HCEC 1CT (cell line): Measurements from ENCODE around the gene VEGFD.

ENCODE experiments used
- DNase-seq: peaks from one replicate; pipeline ENCODE4 v3.0.0-alpha.2; 2017

VEGFD gene, protein sequence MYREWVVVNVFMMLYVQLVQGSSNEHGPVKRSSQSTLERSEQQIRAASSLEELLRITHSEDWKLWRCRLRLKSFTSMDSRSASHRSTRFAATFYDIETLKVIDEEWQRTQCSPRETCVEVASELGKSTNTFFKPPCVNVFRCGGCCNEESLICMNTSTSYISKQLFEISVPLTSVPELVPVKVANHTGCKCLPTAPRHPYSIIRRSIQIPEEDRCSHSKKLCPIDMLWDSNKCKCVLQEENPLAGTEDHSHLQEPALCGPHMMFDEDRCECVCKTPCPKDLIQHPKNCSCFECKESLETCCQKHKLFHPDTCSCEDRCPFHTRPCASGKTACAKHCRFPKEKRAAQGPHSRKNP

DNA sequence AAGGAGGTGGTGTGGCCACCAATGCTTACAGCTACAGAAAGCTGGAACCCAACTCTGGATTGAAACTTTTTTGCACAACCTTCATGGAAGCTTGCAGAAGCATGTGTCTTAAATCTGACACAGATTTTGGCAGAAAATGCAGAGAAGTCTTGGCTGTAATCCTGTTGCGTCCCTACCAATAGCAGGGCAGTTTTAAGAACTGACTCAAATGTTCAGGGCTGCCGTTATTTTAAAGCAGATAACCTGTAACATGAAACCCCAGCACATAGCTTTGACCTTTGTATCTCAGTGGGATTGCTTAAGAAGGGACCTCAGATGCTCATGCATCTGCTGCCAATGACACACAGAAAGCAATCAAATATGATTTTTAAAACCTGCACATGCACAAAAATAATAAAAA, at the start of gene VEGFD:
VEGFD (minus strand) TSS at position 110 of the 400 bp plus-strand sequence. CDS start 467 bp downstream, outside the sequence.
- peak; percentile 64 for DNase-seq

DNA sequence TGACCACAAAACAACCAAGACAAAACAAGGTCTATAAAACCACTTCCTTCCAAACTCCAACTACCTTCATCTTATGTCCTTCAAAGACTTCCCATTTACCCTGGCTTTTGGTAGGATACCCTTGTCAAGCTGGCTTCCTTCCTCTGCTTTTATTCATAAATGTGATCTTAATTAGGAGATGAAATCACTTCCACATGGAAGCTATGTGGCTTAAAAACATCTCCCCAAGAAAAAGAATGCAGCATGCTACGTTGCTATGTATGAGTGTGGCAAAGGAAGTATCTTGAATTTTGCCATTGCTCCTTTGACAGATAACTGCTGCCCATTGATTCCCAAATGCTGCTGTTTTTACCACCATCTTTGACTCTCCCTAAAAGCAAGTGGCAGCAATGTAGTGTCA, 46.4 kb upstream of the VEGFD start:
- no peak for DNase-seq

DNA sequence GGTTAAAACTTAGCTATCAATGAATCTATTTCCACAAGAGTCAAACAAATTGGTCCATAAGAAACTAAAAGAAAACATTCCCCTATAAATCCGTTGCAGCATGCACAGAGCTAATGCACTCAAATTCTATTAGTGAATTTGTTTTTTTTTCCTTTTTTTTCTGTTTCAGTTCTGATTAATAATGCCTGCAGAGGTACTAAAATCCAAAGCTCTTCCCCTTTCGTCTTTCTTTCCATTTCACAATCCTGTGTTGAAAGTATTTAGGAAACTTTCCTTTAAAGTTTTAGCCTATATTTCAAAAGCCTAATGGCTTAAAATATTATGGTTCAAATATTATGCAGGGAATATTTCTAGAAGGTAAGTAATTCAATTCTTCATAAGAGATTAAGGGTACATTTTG, 45.9 kb upstream of the VEGFD start:
- DNase-seq: no peak

DNA sequence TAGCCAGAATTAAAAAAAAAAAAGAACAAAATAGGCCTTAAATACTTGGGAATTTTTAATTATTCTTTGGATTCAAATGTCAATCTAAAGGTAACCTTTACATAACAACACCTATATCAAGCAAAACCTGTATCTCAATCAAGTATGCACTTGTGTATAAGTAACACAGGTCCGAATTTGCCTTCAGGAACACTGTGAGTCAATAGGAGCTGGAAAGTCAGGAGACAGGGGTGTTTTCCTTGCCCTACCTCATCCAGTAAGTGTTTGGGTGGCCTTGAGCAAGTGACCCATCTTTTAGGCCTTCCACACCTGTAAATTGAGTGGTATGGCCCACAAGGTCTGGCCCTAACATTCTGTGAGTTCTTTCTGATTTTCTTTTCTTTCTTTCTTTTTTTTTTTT, 40.8 kb upstream of the VEGFD start:
- DNase-seq: no peak

DNA sequence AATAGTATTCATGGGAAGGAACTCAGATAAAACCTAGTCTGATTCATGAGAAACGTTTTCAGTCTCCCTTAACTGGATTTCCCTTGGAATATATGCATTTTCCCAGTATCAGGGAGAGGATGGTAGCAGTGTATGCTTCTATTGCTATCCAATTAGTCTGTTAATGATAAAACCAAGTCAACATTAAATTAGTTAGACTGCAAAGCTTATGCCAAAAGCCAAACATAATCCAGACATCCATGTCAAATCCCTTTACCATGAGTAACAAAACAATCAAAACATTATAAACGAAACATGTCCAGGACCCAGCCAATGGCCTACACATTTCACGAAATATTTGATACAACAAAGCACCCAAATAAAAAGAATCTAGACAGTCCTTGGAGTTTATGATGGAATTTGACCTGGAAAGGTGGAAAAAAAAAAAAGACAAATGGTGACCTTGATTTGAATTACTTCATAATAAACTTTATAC, 34.5 kb upstream of the VEGFD start:
- DNase-seq: no peak

DNA sequence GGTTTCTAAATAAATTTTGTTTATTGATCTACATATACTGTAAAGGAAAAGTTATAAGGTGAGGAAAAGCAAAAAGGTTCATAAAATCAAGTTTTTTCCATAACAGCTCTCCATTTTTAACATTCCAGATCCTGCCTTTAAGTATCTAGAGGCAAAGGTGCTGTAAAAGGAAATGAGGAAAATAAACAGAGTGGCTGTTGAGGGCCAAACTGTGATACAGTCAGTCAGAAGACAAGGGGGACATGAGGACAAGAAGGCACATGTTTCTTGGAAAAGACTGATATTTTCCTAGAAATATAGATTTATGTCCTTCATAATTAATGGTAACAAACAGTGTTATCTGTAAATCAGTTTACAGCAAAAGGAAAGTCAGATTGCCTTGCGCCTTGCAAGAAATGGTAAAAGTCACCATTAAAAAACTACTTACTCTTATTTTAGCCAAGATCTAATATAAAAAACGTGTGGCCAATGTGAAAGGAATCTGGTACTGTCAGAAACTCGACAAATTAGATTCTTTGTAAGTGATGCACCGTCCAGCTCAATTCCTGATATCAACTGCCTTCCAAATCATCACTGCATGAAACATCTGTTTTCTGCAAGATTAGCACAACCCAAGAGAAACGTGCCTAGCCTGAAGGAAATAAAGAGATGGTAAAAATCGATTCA, 34.0 kb upstream of the VEGFD start:
- DNase-seq: peak; percentile 57

DNA sequence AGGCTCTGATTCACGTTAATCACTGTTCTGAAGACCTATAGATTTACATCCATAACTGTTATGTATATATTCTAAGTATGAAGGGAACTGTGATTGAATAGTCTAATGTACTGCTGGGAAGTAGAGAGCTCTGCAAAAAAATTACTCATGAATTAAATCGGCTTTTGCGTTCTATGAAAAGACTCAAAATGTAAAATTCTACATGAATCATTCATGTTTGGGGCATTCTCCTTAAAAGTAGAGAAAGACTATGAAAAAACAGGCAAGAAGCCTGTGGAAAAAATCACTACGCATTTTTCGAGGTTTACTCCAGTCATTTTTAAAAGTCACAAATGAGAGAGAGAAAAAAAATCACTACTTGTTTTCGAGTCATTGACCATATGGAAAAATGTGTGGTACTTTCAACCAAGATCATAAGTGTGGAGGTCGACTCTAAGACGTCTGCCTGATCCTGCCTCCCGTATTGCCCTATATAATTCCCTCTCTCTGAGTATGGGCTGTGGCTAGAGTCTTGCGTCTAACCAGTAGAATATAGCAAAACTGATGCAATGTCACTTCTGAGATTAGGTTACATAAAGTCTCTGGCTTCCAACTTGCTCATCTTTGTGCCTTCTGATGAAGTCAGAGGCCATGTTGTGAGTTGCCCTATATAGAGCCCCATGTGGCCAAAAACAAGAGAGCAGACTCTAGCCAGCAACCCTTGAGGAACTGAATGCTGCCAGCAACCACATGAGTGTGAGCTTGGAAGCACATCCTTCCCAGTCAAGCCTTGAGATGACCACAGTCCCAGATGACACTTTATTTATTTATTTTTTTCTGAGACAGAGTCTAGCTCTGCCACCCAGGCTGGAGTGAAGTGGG, 32.1 kb upstream of the VEGFD start:
- no peak for DNase-seq

DNA sequence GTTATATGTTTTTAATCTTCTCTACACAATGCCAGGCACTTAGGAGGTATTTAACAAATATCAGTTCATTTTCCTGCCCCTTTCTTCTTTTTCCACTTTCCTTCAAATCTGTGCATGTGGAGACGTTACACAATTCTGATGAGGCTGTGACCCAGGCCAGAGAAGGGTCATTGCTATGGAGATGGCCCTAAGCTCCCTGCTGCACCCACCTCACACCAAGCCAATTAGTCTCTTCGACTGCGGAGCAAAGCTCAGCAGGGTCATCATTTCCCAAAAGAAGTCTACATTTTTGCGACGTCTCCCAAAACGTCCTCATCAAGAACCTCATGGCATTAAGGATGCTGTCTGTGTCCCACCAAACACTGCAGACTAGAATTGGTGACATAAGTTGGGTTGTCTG, 28.9 kb upstream of the VEGFD start:
- no peak for DNase-seq

DNA sequence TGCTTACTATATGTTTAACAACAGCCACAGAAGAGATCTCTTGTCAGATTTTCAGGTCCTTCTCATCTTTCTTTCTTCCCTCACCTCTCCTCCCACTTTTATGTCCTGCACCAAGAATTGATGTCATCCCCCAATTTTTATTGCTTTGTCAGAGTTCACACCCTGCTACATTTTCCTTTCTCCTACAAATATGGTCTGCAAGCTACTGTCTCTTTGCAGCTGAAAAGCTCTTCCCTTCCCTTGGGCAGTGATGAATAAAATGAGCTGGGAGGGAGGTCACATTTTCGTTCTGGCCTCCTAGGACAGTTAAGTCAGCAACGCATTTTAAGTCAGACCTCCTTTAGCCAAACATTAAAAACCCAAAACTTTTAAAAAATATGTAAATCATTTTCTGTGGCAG, 26.7 kb upstream of the VEGFD start:
- DNase-seq: no peak

DNA sequence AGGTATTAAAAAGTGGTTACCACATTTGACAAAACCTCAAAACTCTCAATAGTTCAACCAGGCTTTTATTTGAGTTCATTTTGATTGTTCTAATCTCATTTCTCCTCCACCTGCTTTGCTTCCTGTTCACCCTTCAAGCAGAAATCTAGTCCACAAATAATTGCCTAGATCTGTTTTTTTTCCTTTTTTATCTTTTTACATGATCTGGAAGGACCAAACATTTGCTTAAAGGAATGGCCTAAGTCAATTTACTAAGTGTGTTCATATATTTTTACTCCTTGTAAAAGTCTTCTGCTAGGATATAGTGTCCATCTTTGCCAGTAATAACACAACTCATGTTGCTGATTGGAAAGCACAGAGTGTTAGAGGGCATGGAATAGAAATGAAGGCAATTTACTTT, 26.2 kb upstream of the VEGFD start:
- DNase-seq: no peak

DNA sequence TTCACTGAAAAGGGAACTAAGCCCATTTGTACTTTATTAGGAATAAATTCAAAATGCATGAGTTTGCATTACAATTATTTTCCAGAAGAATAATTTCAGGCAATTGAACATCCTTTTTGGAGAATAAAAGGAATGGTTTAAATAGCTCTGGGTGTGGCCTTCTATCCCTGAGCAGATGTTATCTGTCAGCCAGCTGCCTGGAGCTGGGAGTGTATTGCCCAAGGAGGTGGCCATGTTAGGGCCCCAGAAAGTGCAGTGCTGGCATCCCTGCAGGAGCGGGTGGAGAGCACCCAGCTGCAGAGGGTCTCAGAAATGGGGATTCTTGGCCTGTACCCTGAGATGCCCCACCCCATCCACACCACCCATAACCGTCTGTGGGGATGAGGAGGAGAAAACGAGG, 21.6 kb upstream of the VEGFD start:
- no peak for DNase-seq

DNA sequence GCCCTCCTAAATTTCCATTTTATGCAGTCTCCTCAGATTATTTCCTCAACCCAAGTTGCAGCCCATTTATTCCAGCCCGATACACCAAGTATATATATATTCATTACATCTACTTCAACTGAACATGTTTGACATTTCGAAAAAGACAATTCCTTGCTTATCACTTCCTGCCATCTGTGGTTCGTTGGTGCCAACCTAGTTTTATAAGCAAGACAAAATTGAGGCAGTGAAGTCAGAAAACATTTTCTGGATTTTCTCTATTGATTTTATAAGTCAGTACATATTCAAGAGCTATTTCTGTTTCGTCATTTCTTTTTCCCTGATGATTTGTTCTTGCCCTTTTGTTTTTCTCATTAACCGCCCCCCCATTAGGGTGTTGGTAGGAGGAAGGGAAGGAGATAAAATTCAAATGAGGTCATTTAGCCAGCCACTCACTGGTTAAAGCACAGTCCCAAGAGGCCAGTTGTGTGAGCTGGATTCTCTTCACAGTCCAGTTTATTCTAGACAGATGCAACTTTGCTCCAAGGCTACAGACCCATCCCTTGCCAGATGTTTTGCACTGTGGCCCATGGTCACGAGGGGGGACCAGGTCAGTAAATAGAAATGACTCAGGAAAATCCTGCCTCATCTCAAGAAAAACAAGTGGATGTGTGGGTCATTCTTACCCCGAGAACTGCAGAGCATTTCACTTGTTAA, 20.3 kb upstream of the VEGFD start:
- DNase-seq: peak; percentile 7

DNA sequence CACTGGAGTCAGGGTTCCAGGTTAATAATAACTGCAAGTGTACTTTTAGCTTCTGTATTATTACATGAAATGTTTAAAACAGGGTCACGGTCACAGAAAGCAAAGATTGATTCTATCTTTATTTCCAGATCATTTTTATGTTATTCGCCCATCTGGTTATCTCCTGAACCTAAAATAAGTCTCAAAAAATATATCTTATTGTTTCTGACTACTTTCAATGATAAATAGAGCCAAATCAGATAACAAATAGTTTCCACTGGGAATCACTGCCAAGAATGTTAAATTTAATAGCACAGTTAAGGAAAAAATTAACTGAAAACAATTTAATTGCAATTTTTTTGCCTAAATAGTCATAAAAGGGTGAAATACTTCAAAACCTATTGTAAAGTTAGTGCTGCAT, 17.2 kb upstream of the VEGFD start:
- no peak for DNase-seq

DNA sequence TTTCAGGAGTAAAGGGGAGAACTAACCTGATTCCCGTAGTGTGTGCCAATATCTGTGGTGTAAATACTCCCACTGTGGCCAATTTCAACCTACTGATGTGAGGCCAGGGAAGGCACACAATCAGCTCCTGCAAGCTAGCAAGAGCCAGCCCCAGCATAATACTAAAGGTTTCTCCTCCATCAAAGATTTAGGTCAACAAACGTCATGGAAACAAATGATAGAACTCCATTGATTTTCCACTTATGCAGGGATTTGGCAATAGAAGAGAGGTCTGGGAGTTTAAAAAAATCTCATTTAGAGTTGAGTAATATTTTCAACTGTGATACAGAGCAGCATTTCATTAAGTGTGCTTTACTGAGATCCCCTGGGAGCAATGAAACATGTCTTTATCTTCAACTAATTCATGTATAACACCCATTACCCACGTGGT, 15.8 kb upstream of the VEGFD start:
- no peak for DNase-seq

DNA sequence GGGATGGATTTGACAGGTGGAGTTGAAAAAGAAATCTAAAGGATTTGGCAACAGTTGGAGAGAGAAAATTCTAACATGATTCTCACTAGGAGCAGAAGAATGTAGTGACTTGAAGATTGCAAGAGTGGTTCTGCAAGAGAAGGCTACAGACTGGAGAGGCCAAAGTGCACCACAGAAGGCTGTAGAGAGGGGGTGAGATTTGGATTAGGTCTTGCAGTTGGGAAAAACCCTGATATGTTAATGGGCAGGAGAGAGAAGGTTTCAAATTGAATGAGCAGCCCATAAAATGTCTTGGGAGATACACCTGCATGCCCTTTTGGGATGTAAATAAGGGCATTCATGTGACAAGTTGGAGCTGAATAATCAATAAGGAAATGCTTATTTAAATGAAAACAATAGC, 14.7 kb upstream of the VEGFD start:
- DNase-seq: no peak

DNA sequence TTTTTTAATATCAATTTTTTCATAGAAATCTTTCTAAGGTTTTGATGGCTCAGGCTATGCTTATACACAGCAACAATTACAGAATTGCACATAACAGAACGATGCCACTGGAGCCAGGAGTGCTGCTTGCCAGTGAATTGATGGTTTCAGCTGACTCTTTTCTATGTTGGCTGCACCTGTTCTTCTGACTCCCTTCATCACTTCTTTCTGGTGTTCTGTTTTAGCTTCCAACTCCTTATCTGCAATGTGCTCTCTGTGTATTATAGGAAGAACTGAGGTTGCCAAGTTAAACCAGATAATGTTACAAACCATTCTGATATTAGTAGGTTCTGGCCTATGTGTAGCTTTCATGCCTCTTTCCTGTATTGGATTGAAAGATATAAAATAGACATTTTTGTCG, 11.6 kb upstream of the VEGFD start:
- DNase-seq: no peak

DNA sequence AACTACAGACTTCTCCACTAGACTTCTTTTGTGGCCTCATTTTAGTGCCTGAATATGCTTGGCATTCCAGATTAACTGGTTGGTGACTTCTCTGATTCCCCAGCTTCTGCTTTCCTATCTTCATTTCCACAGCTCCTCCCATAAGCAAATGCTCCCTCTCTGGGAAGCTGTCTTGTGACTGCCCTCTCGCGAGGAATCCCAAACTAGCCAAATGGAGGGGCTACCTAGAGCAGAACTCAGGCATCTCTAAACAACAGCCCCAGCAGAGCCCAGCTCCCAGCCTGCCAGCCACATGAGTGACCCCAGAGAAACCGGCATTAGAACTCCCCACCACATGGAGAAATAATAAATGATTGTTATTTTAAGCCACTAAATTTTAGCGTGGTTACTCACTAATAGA, 7.6 kb upstream of the VEGFD start:
- DNase-seq: no peak

DNA sequence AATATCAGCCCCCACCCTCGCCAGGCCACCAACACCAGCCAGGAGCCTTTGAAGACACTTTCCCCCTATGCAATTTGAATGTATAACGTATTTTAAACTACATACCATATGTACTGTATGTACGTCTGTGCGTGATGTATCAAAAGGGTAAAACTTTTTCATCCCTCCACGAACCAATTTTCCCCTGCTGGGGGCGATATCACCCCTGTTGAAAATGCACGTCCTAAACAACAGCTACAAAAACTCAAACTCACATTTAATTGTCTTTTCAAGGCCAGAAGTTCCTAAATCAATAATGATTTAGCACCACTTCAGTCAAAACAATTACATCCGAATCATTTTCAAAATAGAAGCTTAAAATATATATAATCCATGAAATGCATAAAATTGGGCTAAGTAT, 1.4 kb downstream of the VEGFD start:
- DNase-seq: no peak

DNA sequence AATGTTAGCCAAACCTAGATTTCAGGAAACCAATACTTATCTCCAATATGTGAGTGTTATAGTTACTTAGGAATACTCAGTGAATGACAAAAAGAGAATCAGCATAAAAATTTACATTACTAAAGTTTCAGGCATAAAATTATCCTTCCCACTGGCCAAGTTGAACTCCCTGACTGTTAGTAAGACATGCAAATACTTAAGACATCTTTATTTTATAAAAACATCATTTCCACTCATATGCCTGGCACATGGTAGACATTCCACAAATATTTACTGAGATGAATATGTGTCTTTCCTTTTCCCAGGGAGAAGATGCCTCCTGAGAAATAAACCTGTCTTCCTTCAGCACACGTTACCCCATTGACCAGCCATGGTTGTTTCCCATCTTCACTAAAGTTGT, 7.3 kb downstream of the VEGFD start:
- no peak for DNase-seq

DNA sequence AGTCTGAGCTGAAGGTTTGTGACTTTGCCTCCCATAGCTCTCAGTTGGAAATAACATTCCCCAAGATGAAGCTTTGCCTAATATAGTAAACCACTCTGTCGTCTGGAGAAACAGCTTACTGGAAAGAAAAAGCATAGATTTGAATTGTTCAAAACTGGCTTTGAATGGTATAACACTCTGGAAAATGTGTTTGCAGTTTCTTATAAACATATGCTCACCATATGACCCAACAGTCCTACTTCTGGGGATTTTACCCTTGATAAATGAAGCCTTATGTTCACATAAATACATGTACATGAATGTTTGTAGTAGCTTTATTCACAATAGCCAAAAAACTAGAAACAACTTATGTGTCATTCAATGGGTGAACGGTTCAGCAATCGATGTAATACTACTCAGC, 10.2 kb downstream of the VEGFD start:
- DNase-seq: no peak

DNA sequence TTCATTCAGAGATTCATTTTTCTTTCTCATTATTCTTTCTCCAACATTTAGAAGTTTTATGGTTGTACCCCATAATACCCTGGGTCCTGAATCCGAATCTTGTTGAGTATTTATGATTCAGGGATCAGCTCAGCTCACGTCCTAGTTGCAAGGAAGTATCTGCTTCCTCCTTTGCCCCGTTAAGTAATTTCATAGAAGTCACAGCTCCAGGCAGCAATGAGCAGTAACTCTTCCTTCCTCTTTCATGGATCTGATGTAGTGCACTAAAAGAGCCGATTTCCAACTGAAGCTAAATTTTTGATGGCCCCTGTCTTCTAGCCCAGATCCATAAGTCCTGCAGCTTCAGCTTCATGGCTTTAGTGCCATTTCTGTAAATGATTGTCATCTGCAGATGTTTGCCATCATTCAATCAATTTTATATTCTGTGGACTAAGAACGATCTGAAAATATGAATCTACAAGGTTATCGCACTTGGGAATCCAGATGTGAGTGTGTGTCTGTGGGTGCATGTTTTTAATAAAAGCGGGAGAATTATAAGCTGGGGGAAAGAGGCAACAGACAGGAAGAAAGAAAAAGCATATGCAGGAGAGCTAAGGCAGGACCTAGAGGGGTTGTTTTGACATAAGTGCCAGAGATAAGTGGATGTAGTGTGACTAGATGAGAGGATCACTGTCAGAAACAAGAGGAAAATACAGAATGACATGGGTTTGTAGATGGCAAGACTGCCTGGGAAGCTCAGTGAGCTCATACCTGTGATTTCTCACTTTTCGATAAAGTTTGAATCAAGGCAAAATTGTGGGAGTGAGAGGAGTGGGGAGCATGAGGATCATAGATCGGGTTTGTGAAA, 17.5 kb downstream of the VEGFD start:
- DNase-seq: no peak

DNA sequence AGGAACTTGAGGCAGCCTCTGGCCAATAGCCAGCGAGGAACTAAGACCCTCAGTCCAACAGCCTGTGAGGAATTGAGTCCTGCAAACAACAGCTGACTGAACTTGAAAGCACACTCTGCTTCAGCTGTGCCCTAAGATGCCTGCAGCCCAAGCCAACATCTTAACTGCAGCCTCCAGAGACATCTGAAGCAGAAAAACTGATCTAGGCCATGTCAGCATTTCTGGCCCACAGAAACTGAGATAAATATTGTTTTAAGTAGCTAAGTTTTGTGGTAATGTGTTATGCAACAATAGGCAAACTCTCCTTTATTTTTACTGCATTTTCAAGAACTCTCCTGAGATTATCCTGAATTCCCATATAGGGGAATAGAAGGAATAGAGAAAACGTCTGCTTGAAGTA, 24.5 kb downstream of the VEGFD start:
- no peak for DNase-seq
